AG09309 (cell line): Measurements from ENCODE around the gene GTF3C1.

ENCODE experiments used
- DNase-seq: peaks from one replicate; pipeline ENCODE4 v3.0.0-alpha.2; 2010; ENCODE audit warnings: low read depth
- H3K4me3 ChIP-seq: 2 replicates; pipeline ENCODE4 v1.5.1; 2011; ENCODE audit warnings: mild to moderate bottlenecking, low read depth, low read length, moderate library complexity; ENCODE audit not compliant: control insufficient read depth
- TF ChIP-seq, protein P1 (sequence below): IDR thresholded peaks from 2 replicates; pipeline ENCODE4 v1.5.1; 2011; ENCODE audit warnings: mild to moderate bottlenecking, low read depth, low read length, inconsistent platforms; ENCODE audit not compliant: insufficient read depth, control insufficient read depth; ENCODE audit errors: missing control alignments

GTF3C1 gene

DNA sequence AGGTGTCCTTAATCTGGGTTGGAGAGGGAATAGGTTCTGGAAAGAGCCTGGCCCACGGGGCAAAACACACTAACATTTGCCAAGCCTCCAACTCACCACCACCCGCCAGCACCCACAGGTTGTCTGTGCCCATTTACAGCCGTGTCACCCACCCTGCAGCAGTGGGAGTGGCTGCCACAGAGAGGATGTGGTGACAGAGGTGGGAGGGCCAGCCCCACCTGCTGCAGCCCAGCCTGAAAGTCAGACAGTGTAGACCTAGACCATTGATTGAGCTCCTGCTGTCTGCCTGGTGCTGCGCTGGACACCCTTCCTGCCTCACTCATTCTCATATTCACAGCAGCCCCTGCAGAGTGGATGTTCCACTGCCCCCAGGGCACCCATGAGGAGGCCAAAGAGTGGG lies 103.0 kb downstream of the GTF3C1 start:
- TF ChIP-seq, protein P1, sequence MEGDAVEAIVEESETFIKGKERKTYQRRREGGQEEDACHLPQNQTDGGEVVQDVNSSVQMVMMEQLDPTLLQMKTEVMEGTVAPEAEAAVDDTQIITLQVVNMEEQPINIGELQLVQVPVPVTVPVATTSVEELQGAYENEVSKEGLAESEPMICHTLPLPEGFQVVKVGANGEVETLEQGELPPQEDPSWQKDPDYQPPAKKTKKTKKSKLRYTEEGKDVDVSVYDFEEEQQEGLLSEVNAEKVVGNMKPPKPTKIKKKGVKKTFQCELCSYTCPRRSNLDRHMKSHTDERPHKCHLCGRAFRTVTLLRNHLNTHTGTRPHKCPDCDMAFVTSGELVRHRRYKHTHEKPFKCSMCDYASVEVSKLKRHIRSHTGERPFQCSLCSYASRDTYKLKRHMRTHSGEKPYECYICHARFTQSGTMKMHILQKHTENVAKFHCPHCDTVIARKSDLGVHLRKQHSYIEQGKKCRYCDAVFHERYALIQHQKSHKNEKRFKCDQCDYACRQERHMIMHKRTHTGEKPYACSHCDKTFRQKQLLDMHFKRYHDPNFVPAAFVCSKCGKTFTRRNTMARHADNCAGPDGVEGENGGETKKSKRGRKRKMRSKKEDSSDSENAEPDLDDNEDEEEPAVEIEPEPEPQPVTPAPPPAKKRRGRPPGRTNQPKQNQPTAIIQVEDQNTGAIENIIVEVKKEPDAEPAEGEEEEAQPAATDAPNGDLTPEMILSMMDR = no peak
- H3K4me3 ChIP-seq = no peak overlapping the region
- no peak for DNase-seq

DNA sequence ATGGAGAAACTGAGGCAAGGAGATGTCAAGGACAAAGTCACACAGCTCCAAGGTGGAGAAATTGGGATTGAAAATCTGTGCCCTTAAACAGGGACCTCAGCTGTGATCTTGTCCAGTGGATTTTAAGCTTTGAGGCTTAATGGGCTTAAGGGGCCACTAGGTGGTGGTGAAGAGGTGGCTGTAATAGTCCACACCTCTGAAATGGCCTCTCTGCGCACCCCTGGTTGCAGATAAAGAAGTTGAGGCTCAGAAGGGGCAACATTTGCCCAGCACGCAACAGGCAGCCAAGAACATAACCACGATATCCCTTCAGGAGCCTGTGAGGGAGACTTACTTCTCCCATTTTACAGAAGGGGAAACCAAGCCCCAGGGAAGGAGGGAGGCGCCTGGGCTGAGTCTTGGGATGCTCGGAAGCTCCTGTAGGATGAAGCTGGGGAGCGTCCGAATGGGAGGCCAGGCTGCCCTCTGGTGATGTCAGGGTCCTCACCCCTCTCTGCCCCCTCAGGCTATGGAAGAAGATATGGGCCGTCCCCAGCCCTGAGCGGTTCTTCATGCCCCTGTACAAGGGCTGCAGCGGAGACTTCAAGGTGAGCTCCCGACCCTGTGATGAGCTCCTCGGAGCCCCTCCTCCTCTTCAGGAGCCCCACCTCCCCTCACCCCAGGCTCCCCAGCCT lies 104.1 kb downstream of the GTF3C1 start:
- TF ChIP-seq, protein P1 = no peak
- DNase-seq = no peak
- H3K4me3 ChIP-seq = no peak overlapping the region

DNA sequence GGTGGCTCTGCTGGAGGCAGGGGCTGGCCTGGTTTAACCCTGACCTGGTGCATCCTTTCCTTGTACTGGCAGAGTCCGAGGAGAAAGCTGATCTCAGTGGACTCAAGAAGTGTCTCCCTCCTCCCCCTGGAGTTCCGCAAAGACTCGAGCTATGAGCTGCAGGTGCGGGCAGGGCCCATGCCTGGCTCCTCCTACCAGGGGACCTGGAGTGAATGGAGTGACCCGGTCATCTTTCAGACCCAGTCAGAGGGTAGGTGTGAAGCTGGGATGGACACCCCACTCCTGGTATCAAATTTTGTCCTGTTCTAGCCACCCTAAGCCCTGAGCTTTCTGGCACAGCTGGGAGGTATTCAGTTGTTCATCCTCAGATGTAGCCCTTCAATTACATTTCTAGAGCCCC lies 105.2 kb downstream of the GTF3C1 start:
- no peak overlapping the region for H3K4me3 ChIP-seq
- TF ChIP-seq, protein P1 = no peak
- no peak for DNase-seq

DNA sequence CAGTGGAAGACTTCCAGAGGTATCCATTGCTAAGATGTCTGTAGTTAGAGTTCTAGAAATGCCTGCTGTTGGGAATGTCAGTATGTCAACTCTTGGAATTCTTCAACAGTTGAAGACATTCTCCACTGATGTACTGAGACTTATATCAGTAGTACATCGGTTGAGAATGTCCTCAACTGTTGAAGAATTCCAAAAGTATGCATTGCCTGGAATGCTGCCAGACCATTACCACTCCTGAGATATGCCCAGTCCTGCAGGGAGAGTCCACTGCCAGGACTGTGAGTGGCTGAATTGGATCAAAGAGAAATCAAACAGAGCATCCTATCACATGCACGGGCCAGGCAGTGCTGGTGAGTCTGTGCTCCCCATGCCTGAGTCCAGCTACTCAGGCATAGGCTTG lies 105.7 kb downstream of the GTF3C1 start:
- TF ChIP-seq, protein P1 = no peak
- DNase-seq = no peak
- H3K4me3 ChIP-seq = no peak overlapping the region

DNA sequence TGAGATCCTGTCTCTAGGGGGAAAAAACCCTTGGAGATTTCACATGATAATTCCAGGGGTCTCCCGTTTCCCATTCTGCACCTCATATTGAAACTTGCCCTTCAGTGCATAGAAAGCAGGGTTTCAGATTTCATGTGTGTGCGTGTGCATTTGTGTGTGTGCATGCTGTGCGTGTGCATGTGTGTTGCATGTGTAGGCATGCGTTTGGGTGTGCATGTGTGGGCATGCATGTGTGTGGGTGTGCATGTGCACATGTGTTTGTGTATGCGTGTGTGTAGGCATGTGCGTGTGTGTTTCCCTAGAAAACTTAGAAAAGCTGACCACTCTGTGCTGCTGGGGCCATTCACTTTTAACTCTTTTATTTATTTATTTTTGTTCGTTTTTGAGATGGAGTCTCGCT lies 107.7 kb downstream of the GTF3C1 start:
- no peak overlapping the region for H3K4me3 ChIP-seq
- DNase-seq = no peak
- TF ChIP-seq, protein P1 = no peak

DNA sequence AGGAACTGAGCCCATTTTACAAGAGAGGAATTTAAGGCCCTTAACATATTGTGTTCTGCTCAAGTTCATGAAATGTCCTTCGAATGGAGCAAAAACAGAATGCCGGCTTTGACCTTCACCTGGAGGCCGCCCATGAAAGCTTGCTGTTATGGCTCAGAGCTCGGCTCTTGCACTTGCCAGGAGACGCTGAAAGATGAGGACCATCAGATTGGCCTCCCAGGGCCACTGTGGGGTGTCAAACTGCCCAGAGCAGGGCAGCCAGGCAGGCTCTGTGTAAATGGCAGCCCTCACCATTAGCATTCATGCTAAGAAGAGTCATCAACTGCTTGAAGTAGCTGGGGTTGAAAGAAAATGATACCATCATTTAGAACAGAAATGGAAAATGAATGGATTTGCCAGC lies 108.4 kb downstream of the GTF3C1 start:
- TF ChIP-seq, protein P1 = no peak
- no peak for DNase-seq
- no peak overlapping the region for H3K4me3 ChIP-seq
